Skin epidermis (tissue), 12 donors: ENCODE data around the gene WNT9A.
"Not testable (repeated sequence)": the region's sequence is repeated elsewhere in the genome, so short reads cannot be mapped to it uniquely, and the experiment has no call there.

Experiments
- H3K27ac ChIP-seq, 21 experiments: fragments of 200-600 bp; sonication (generic) in 11 of 21; one replicate each; pipeline ENCODE4 v1.5.0; 2020; ENCODE audit warnings: mild to moderate bottlenecking in 3 of 21, inconsistent platforms in 2 of 21, moderate library complexity in 2 of 21
- H3K4me3 ChIP-seq, 7 experiments: fragments of 200-600 bp; sonication (generic) in 2 of 7; one replicate each; pipeline ENCODE4 v1.5.0; 2020; ENCODE audit warnings: inconsistent platforms in 2 of 7, mild to moderate bottlenecking in 2 of 7, moderate library complexity in 1 of 7

WNT9A gene

GRCh38 chr1:227947676-227948492 is at the start of gene WNT9A:
Gene WNT9A, minus strand, starts transcription at chr1:227947932. Its CDS starts 45 bp downstream, at chr1:227947887.
- H3K27ac ChIP-seq: peak within 1 kb of the TSS in 14 of 21 experiments; percentile 3 to 79 (median 59)
- peak within 1 kb of the TSS; percentile 28 to 55 (median 42) for H3K4me3 ChIP-seq

GRCh38 chr1:227996187-227996950 is 48.6 kb upstream of the WNT9A start:
- H3K27ac ChIP-seq: no peak overlapping the region
- no peak overlapping the region for H3K4me3 ChIP-seq

- Histone ChIP-seq H3K4me3 (no peak overlapping the region), H3K27ac (no peak overlapping the region)
These were observed 47.0 kb upstream of the WNT9A start for GRCh38 chr1:227994632-227995300.

GRCh38 chr1:227987181-227987580 is 39.4 kb upstream of the WNT9A start:
- Histone ChIP-seq H3K4me3 (no peak overlapping the region), H3K27ac (no peak overlapping the region)

- not testable (repeated sequence) for H3K4me3 ChIP-seq, H3K27ac ChIP-seq
These were observed 28.0 kb upstream of the WNT9A start for GRCh38 chr1:227975583-227976283.

- not testable (repeated sequence) for H3K4me3 ChIP-seq, H3K27ac ChIP-seq
These were observed 26.1 kb upstream of the WNT9A start for GRCh38 chr1:227973724-227974288.

- H3K4me3 ChIP-seq, H3K27ac ChIP-seq: not testable (repeated sequence)
These were observed 25.2 kb upstream of the WNT9A start for GRCh38 chr1:227972843-227973374.

- H3K4me3 ChIP-seq, H3K27ac ChIP-seq: not testable (repeated sequence)
These were observed 24.5 kb upstream of the WNT9A start for GRCh38 chr1:227972283-227972679.

GRCh38 chr1:227971643-227972282 is 24.0 kb upstream of the WNT9A start:
- not testable (repeated sequence) for H3K4me3 ChIP-seq, H3K27ac ChIP-seq

GRCh38 chr1:227971216-227971615 is 23.5 kb upstream of the WNT9A start:
- H3K4me3 ChIP-seq, H3K27ac ChIP-seq: not testable (repeated sequence)

- H3K4me3 ChIP-seq, H3K27ac ChIP-seq: not testable (repeated sequence)
These were observed 22.6 kb upstream of the WNT9A start for GRCh38 chr1:227970076-227970995.

GRCh38 chr1:227967815-227968214 is 20.1 kb upstream of the WNT9A start:
- H3K4me3 ChIP-seq, H3K27ac ChIP-seq: not testable (repeated sequence)

- H3K27ac ChIP-seq, H3K4me3 ChIP-seq: not testable (repeated sequence)
These were observed 19.0 kb upstream of the WNT9A start for GRCh38 chr1:227966733-227967132.

GRCh38 chr1:227961651-227962466 is 14.1 kb upstream of the WNT9A start:
- Histone ChIP-seq H3K27ac (no peak overlapping the region), H3K4me3 (no peak overlapping the region)

- Histone ChIP-seq H3K27ac (no peak overlapping the region), H3K4me3 (no peak overlapping the region)
These were observed 11.7 kb upstream of the WNT9A start for GRCh38 chr1:227959325-227959860.

- Histone ChIP-seq H3K27ac (no peak overlapping the region), H3K4me3 (no peak overlapping the region)
These were observed 11.0 kb upstream of the WNT9A start for GRCh38 chr1:227958617-227959324.
